GM12801 (cell line): Measurements from ENCODE around the gene GPLD1.

Experiments used
- CTCF ChIP-seq: IDR thresholded peaks from one replicate; pipeline ENCODE4 v1.5.1; 2011; ENCODE audit warnings: control low read depth; ENCODE audit not compliant: insufficient read length; ENCODE audit errors: extremely low read depth

GPLD1 gene

GRCh38 chr6:24524805-24525204 is 35.4 kb upstream of the GPLD1 start:
- TF ChIP-seq CTCF = no peak

- TF ChIP-seq CTCF = no peak
Observed at GRCh38 chr6:24524329-24524728, 35.0 kb upstream of the GPLD1 start.

- TF ChIP-seq CTCF = no peak
Observed at GRCh38 chr6:24522228-24523176, 33.1 kb upstream of the GPLD1 start.

- no peak for TF ChIP-seq CTCF
Observed at GRCh38 chr6:24520929-24521546, 31.7 kb upstream of the GPLD1 start.

- TF ChIP-seq CTCF = no peak
Observed at GRCh38 chr6:24517659-24518543, 28.5 kb upstream of the GPLD1 start.

GRCh38 chr6:24513602-24514001 is 24.2 kb upstream of the GPLD1 start:
- TF ChIP-seq CTCF = no peak
